Fibroblast of skin of back (primary cell): Measurements from ENCODE around the gene ADAMTS6.
A peak's percentile ranks its signal among the peaks of the same experiment; 100 is the strongest.
"Not testable (repeated sequence)": the region's sequence is repeated elsewhere in the genome, so short reads cannot be mapped to it uniquely, and the experiment has no call there.

ENCODE experiments used
- DNase-seq: peaks from one replicate; pipeline ENCODE4 v3.0.0-alpha.2; 2013

Gene ADAMTS6

DNA sequence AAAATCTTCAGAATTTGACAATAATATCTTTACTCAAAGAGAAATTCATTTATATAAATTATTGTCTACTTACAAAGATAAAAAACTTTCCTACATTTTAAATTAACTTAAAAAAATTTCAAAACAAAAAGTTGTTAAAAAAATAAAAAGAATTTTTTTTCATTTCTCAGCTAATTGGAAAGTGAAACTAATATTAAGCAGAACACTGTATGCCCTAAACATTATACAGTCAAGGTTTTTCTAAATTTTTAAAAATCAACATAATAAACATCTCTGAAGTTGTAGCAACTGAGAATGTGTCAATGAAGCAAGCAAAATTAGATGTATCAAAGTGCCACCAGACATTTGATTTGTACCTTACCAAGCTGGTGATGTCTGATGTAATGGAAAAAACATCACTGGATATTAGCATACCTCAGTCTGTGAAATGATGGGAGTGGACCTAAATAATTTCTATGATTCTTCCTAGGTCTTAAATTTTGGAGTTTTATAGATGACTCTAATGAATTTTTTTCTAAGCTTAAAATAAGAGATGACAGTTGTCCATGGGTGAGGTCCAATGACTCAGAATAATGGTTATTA, 290.1 kb downstream of the ADAMTS6 start:
- peak; percentile 59 for DNase-seq

DNA sequence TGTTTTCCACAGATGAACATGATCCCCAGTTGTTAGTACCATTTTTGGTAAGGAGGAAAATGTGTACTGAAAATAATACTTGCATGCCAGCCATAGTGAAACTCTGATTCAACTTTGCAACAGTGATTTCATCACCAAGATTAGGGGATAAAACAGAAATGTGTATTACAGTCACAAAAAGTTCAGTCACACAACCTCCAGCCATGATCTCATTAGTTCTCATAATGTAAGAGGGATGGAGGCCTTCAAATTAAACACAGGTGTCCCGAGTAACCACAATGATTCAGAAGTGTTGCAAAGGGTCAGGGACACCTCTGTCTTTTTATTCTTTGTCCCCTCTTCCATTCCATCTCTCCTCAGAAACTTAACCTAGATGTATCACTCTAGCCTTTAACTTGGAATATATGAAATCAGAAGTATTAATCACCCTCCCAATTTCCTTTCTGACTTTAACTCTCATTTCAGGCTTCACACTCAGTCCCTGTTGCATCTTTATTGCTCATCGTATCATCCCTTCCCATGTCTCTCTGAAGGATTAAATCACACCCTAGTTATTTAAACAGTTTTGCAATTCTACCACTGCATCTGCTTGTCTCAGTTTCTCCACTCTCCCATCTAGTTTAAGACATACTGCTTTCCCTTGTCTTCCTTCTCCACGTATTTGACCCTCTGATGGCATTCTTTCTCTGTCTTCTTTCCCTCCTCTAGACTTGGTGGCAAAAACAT, 291.2 kb downstream of the ADAMTS6 start:
- peak; percentile 99 for DNase-seq

DNA sequence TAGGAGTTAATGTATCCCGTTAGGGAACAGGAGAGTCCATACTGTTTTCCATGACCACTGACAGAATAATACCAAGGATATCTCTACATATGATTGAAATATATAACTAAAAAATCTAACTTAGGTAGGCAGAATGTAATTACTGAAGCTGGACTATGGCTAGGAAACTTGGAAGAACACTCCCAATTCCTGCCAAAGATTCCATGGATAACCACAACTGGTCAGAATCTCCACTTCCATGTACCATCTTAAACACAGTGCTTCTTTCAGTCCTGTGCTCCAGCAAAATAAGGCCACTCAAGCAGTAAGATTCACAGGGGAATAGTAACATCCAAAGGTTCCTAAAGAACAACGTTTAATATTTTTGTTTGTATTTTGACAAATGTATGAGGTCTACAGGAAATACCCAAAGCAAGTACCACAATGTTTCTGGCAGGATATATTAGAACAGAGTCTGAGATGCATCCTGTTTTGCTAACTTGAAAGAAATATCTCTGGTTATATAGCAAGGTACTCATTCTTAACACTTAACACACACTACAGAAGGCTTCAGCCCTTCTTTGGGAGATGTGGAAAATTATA, 295.0 kb downstream of the ADAMTS6 start:
- peak; percentile 69 for DNase-seq

DNA sequence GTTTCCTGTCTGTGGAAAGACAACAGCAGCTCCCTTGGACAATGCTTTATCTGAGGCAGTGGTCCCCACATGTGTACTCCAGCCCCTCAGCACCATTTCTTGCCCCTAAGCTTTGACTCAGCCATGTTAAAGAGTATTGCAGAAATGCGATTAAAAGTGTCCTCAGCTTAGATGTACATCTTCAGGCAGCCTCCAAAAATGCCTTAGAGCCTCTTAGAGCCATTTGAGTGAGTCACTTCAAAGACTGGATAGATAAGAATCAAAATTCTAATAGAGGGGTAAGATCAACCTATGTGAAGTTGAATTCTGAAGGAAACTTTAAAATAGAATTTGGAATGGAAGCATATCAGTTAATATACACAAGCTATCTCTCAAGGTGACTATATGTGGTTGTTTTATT, 296.3 kb downstream of the ADAMTS6 start:
- DNase-seq = peak; percentile 81

DNA sequence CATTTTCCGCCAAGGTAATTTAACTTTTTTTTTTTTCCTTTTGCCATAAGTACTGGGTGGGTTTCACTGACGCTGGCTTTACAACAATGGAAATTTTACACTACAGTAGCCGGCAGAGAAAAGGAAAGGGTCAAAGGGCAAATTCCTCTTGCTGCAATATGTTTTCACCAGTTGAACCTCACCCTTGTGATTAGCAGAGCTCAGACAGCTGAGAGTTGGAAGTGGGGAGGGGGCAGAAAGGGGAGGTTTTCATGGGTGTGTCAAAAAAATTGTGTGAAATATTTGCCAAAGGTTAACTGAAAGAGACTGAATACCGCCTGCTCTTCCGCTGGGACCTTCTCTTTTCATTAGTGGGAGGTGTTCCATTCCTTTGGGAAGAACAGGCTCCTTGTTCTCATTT, 296.9 kb downstream of the ADAMTS6 start:
- no peak for DNase-seq

DNA sequence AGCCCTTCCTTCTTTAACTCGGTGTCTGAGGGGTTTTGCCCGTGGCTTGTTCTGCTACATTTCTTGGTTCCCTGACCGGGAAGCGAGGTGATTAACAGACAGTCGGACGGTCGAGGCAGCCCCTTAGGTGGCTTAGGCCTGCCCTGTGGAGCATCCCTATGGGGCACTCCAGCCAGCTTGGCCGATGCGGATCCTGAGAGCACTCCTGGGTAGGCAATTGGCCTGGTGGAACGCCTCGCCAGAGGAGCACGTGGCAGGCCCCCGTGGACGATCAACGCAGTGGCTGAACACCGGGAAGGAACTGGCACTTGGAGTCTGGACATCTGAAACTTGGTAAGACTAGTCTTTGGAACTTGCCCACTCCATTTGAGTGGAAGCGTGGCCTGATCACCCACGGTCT, 307.5 kb downstream of the ADAMTS6 start:
- DNase-seq = not testable (repeated sequence)

DNA sequence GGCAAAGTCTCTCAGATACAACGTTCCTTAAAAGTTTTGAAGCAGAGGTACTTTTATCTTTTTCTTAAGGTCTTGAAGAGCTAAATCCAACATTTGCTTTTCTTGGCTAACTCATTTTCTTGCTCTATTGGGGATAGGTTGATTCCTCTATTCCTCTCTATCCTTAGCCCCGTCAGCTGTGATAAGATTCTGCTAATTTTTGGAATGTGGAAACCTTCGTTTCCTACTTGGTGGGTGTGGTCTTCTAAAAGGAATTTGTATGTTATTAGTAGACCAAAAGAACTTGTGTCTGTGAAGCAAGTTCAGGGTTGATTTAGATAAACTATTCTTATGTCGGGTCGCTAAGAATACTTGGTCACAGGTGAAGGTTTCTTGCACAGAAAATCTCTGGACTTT, 308.6 kb downstream of the ADAMTS6 start:
- no peak for DNase-seq

DNA sequence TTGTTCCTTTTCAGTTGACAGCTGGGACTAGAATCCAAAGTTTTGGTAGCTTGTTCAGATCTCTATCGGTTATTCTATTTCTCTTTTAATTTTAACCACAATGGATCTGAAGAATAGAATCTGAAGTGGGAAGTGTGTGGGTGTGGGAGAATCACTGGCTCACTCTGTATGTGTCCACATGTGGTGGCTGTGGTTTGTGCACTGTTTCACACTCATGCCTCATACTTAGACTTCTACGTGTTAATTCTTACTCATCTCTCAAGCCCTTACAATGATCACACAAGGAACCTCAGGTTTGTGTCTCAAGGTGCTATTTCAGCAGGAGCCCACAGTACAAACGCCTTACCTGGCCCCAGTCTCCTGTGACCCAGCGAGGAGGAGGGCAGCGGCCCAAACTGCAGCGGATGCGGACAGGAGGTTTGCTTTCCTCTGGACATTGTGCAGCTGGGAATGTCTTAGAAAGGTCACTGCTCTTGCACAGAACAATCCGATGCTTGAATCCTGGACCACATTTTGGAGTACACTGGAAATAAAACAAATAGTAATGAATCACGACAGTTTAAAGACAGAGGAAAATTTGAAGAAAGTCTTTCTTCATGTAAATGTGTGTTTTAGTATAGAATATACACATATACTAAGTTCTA, 309.1 kb downstream of the ADAMTS6 start:
- peak; percentile 66 for DNase-seq

DNA sequence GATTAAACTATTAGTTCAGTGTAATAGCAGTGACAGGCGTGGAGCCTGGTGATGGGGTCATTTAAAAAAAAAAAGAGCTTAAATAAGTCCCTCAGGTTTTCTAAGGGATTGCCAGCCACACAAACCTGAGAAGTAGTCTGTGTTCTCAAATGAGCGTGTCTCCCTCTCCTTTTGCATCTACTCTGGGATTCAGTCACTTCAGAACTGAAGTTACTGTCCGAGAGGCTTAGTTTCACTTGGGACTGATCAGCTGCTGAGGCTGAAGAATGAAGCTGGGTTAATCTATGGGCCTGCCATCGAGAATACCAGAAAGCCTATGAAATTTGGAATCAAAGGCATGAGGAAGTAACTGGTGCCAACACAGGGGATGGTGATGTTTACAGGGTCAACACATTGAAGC, 310.1 kb downstream of the ADAMTS6 start:
- no peak for DNase-seq

DNA sequence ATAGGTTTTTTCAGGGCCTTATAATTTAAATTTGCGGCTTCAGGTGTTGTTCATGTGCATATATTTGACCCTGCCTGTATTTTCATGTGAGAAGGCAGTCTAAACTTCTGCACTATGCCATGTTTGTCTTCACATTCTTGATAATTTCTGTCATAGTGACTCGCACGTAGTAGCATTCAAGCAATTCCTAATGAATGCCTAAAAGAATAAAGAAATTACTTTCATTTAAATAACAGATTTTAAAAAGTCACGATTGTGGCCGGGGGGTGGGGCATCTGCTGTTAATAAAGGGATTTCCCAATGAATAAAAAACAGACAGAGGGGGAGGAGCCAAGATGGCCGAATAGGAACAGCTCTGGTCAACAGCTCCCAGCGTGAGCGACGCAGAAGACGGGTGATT, 318.0 kb downstream of the ADAMTS6 start:
- DNase-seq = peak; percentile 93

DNA sequence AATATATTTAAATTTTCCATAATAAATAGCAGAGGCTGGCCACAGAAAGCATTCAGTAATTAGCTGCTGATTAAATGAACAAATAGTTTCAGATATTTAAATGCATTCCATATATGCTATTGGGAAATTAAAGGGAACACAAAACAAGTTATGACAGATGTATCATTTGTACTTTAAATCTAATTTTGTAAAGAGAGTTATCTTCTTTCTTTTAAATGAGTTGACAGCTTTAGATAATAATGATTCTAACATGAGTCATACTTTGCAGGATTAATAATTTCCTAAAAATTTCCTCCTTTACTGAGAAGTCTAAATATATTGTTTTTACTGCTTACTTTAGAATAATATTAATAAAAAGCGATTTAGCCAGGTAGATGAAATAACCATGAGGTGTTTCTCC, 320.1 kb downstream of the ADAMTS6 start:
- no peak for DNase-seq

DNA sequence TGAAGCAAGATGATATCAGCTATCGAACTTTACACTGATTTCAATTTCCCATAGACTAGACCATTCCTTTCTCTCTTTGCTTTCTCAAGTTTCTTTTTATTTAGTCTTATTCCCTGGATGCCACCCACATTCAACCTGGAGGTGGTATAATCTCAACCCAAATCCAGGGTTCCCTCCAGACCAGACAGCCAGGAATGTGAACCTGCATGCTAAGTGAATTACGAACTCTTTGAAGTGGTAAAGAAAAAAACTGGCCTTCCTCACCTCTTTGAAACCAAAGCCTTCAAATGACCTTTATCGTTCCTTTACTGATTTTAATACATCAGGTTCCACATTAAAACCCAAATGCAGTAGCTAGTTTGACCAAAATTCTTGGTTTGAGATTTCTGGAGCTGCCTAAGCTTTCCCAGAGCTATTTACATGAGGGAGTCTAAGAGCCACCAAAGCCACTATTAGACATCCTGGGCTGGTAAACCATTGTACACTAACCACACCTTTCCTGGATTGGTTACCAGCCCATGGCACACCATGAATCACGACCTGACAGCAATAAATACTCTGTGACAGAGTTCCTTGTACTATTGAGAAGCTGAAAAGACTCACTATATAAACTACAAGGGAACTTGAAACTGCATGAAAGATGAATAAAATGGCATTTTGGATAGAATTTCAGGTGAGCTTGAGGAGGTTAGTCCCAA, 323.7 kb downstream of the ADAMTS6 start:
- peak; percentile 21 for DNase-seq

DNA sequence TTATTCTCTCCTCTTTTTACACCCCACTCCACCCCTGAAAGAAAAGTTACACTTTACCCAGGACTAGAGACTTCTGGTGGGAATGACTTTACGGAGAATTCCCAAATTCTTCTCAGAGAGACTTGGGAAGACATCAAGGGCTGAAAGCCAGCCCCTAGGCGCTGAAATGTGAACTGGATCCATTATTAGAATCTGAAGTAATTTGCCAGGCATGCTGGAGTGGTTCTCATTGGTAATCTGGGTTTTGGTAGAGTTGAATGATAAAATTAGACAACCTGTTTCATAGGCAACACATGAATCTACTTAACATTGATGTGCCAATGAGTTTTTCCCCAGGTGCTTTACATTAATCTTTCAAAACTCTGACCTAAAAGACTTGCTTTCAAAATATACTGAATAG, 324.8 kb downstream of the ADAMTS6 start:
- no peak for DNase-seq

DNA sequence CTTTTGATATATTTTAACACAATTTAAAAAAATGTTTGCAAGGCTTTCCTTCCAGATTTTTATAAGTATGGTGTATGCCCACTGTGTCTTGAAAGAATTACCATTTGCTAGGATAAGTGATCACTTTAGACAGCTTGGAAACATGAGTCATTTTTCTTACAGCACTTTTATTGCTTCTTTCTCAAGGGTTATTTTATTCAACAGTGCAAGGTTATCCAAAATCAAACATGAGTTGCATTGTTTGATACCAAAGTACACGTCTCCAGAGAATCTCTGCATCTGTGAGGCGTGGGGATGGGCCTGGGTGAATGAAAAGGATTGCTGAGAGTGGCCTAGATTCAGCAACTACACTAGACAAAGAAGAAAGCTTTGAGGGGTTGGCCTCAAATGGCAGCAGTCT, 329.6 kb downstream of the ADAMTS6 start:
- no peak for DNase-seq

DNA sequence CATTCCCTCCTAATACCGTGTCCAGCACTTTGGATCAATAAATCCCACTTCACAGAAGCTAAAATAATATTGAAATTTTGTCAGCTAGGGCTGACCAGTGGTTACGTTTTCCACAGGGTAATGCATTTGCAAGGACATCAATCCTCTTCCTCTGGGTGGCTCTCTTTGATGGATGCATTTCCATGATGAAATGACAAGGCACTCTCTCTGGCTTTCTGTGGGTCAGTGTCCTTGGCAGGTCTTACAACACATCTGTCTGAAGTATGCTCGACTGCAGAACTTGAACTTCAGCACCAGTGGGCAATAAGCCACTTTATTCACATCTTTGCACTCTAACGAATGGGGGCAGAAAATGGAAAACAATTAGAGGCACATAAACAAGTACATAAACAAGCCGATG, 330.1 kb downstream of the ADAMTS6 start:
- no peak for DNase-seq

DNA sequence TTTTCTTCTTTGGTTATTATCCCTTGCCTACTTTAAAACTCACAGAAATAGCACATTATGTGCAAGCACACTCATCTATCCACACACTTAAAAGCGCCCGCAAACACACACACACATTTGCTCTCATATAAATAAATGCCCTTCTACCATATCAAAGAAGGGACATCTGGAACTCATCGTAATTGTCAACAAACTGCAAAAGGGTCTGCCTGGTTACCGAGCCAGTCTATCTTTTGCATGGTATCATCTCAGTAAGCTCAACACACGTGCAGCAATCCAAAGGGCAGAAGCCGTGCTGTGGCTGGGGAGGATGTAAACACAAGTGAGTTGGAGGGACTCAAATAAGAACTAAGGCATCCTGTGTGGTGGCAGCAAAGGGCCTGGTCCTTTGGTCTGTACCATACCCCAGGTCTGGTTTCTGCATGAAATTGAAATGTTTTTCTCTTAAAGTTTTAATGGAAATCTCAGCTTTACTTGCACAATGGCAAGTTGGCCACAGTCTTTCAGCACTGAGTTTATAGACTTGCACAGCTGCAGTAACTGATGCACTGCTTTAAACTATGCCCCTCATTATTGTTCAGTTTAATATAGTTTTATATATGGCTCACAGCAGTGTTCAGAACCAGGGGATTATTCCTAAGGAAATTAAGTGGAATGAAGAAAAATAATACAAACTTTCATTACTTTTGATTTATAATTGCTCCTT, 331.0 kb downstream of the ADAMTS6 start:
- no peak for DNase-seq

DNA sequence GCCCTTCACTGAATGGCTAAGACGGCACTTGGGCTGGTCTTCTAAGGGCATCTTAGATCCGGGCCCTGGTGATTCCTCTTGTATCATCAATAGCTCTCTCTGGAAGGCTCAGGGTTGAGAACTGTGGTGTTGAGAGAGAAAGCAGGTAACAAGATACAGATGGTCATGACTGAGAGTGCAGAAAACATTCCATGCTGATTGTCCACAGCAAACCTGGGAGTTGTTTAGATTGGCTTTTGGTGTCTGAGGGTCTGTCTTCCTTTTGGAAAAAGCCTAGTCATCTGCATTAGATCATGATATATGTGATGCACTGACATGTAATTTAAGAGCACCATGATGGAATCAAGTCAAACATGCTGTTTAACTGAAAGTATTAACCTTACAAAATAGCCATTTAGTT, 331.9 kb downstream of the ADAMTS6 start:
- no peak for DNase-seq

DNA sequence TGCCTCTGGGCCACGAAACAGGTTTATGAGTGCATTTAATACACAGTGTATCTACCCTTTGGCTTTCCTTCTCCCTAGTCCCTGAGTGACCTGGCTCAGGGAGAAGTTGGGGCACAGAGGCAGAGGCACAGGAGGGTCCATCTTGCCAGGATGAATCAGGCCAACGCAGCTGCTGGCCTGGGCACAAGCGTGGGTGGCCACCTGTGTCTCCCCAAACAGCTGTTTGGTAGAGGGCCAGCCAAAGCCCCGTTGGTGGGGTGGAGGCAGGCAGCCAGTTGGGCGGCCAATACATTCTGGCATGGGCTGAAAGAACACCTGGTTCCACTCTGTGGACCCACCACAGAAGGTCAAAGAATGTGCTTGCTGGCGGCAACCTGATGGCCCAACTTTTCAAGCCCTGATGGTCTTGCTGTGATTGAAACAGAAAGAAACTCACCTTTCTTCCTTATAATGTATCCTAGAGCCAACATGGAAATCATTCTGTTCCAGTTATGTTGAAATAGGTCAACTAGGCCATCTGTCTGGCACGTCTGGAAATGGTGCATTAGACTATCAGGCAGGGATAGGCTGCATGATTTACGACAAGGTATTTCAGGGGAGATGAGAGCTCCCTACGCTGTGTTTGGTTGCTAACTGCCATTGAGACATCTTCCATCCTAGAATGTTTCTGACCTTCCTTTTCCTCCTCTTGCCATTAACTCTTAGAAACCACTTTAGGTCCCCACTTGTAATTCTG, 337.4 kb downstream of the ADAMTS6 start:
- DNase-seq = no peak

DNA sequence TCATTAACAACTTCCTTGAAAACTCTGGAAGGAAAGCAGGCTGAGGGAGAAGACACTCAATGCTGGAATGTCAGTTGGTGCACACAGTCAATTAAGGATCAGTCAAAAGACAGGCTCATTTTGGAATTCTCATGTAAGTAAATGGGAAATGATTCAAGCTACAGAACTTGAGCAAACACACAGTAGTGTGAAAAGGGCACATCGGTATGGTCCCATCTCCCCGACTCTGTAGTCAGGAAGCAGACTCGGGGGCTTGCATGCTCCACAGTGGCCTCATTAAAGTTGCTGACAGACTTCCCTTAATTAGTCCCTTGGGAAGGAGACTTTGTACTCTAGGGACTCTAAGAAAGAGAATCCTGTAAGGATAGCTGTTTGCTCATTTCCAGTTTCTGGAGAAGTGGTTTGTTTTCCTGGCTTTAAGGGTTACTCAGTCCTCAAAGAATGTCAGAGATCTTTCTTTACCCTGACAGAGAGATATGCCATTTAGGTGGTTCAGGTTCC, 339.2 kb downstream of the ADAMTS6 start:
- DNase-seq = peak; percentile 93

DNA sequence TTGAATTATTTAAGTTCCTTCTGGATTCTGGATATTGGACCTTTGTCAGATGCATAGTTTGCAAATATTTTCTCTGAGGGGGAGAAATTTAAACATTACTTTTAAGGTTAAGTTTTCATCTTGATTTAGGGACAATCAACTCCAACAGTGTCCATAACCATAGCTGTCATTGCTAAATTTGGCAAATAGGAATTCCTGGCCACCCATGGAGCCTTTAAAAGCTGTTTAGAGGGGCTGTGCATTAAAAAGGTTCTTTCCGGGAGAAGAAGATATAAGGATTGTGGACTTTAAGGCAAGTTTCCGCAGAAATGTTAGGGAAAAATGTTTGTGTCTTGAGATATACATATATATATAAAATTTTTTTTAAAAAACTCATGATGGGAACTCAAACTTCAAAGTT, 339.7 kb downstream of the ADAMTS6 start:
- DNase-seq = no peak

DNA sequence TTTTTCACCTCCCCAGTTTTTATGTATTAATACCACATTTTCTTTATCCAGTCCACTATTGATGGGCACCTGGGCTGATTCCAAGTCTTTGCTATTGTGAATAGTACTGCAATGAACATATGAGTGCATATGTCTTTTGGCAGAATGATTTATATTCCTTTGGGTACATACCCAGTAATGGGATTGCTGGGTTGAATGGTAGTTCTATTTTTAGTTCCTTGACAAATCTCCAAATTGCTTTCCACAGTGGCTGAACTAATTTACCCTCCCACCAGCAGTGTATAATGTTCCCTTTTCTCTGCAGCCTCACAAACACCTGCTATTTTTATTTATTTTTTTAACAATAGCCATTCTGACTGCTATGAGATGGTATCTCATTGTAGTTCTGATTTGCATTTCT, 340.2 kb downstream of the ADAMTS6 start:
- no peak for DNase-seq

DNA sequence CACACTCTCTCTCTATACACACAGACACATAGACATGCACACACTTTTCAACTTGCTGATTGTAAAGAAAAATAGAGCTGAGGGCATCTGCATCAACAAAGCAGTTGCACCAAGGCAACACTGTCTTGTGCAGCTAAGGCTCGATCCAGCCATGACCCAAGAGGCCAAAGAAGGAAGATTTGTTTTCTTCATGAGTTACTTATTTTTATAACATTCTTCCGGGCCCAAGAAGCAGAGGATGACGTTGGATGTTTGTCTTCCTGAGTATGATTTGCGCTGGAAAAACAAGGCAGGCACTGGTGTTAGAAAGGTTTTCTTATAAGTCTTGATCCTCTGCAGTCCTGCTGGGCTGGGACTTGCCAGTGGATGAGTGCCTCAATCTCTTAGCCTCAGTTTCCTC, 344.1 kb downstream of the ADAMTS6 start:
- DNase-seq = peak; percentile 70
